Neural cell (in vitro differentiated cells): ENCODE measurements around the gene SVOP. TPM values are rescaled to one million over a fixed set of nuclear protein-coding genes. Genes with fewer than 3 reads are reported as not detected.

Experiments used
- H2AFZ ChIP-seq: fragments of 200-600, 300-800 bp; sonication (generic), shearing (Covaris generic); 2 replicates; pipeline ENCODE4 v1.6.0; 2014; ENCODE audit warnings: low read depth, mild to moderate bottlenecking, antibody characterized with exemption, low read length, moderate library complexity
- H3F3A ChIP-seq: fragments of 200-600 bp; shearing (Covaris generic); 2 replicates; pipeline ENCODE4 v1.6.1; 2016; ENCODE audit warnings: mild to moderate bottlenecking, moderate library complexity, mixed read lengths, antibody characterized with exemption, low read length; ENCODE audit not compliant: insufficient read depth, poor library complexity, severe bottlenecking
- H3K27ac ChIP-seq: fragments of 200-600, 300-800 bp; sonication (generic), shearing (Covaris generic); 2 replicates; pipeline ENCODE4 v1.5.1; 2014; ENCODE audit warnings: mild to moderate bottlenecking, low read length, moderate library complexity
- H3K27me3 ChIP-seq: fragments of 300-800, 200-600 bp; sonication (generic), shearing (Covaris generic); 2 replicates; pipeline ENCODE4 v1.6.0; 2014; ENCODE audit warnings: mild to moderate bottlenecking, low read depth, low read length, moderate library complexity; ENCODE audit not compliant: insufficient read depth
- H3K36me3 ChIP-seq: fragments of 300-800, 200-600 bp; sonication (generic), shearing (Covaris generic); 2 replicates; pipeline ENCODE4 v1.5.1; 2014; ENCODE audit warnings: mild to moderate bottlenecking, antibody characterized with exemption, low read length, moderate library complexity; ENCODE audit not compliant: insufficient read depth
- H3K4me2 ChIP-seq: fragments of 300-800, 200-600 bp; sonication (generic), shearing (Covaris generic); 2 replicates; pipeline ENCODE4 v1.6.0; 2014; ENCODE audit warnings: mild to moderate bottlenecking, low read length
- H3K4me3 ChIP-seq: fragments of 300-800, 200-600 bp; sonication (generic), shearing (Covaris generic); 2 replicates; pipeline ENCODE4 v1.5.1; 2014; ENCODE audit warnings: mild to moderate bottlenecking, low read length, moderate library complexity
- H3K79me2 ChIP-seq: fragments of 200-600 bp; shearing (Covaris generic); replicated peaks from 2 replicates; pipeline ENCODE4 v1.6.0; 2014; ENCODE audit warnings: mild to moderate bottlenecking, low read length, moderate library complexity; ENCODE audit not compliant: insufficient read depth
- H3K9ac ChIP-seq: fragments of 300-800, 200-600 bp; sonication (generic), shearing (Covaris generic); 2 replicates; pipeline ENCODE4 v1.6.1; 2016; ENCODE audit warnings: mild to moderate bottlenecking, low read length, mixed read lengths
- H3K9me2 ChIP-seq: fragments of 200-600 bp; shearing (Covaris generic); 2 replicates; pipeline ENCODE4 v1.6.1; 2016; ENCODE audit warnings: mild to moderate bottlenecking, low read length, mixed read lengths; ENCODE audit not compliant: insufficient read depth
- H3K9me3 ChIP-seq: fragments of 200-600, 300-800 bp; sonication (generic), shearing (Covaris generic); 2 replicates; pipeline ENCODE4 v1.6.1; 2016; ENCODE audit warnings: mild to moderate bottlenecking, mixed run types, low read length, moderate library complexity, mixed read lengths
- H4K20me1 ChIP-seq: fragments of 200-600 bp; shearing (Covaris generic); 2 replicates; pipeline ENCODE4 v1.6.1; 2016; ENCODE audit warnings: mild to moderate bottlenecking, mixed run types; ENCODE audit not compliant: insufficient read depth
- CTCF ChIP-seq: fragments of 450-650 bp; IDR thresholded peaks from 2 replicates; pipeline ENCODE4 v1.5.1; 2014; ENCODE audit warnings: antibody characterized with exemption, mild to moderate bottlenecking, moderate library complexity; ENCODE audit not compliant: poor library complexity, severe bottlenecking
- EP300 ChIP-seq: fragments of 450-650 bp; conservative IDR thresholded peaks from 2 replicates; pipeline ENCODE4 v1.6.1; 2014; ENCODE audit warnings: antibody characterized with exemption, mild to moderate bottlenecking, moderate library complexity; ENCODE audit not compliant: poor library complexity, severe bottlenecking
- EZH2 ChIP-seq: fragments of 200-600, 300-800 bp; shearing (Covaris generic), sonication (generic); IDR thresholded peaks from 2 replicates; pipeline ENCODE4 v1.6.1; 2014; ENCODE audit warnings: antibody characterized with exemption, low read length, borderline replicate concordance, mild to moderate bottlenecking; ENCODE audit not compliant: insufficient read depth, poor library complexity, severe bottlenecking
- MXI1 ChIP-seq: fragments of 450-650 bp; conservative IDR thresholded peaks from 2 replicates; pipeline ENCODE4 v1.6.1; 2014; ENCODE audit warnings: antibody characterized with exemption, mild to moderate bottlenecking; ENCODE audit not compliant: poor library complexity, severe bottlenecking
- POLR2AphosphoS5 ChIP-seq: IDR thresholded peaks from 2 replicates; pipeline ENCODE4 v1.6.1; 2012
- RAD21 ChIP-seq: fragments of 450-650 bp; conservative IDR thresholded peaks from 2 replicates; pipeline ENCODE4 v1.6.1; 2014; ENCODE audit warnings: antibody characterized with exemption, mild to moderate bottlenecking, moderate library complexity
- REST ChIP-seq: IDR thresholded peaks from 2 replicates; pipeline ENCODE4 v1.6.1; 2012; ENCODE audit warnings: borderline replicate concordance
- SMC3 ChIP-seq: fragments of 450-650 bp; conservative IDR thresholded peaks from 2 replicates; pipeline ENCODE4 v1.6.1; 2014; ENCODE audit warnings: antibody characterized with exemption, mild to moderate bottlenecking, moderate library complexity; ENCODE audit not compliant: poor library complexity
- TAF1 ChIP-seq: IDR thresholded peaks from 2 replicates; pipeline ENCODE4 v1.6.1; 2012; ENCODE audit warnings: low read depth
- polyA plus RNA-seq: library from polyadenylated mRNA; depleted of rRNA; stranded (reverse); fragments of >200 nt; gene quantifications from 2 replicates; pipeline ENCODE4 v1.2.3, GENCODE V29; 2014

The SVOP gene
- polyA plus RNA-seq, 1 donor from 2014 or later: 41.3 TPM

GRCh38 chr12:108947097-108947496 lies 73.8 kb downstream of the SVOP start:
- Histone ChIP-seq H3K79me2 (no peaks in the 10 kb centered on the region), H3K4me2 (no peak overlapping the region), H3K9ac (no peak overlapping the region), H3K4me3 (no peak overlapping the region), H3K36me3 (peaks cover 7% of the 10 kb centered on the region), H3K9me2 (no peaks in the 10 kb centered on the region), H4K20me1 (no peaks in the 10 kb centered on the region), H3K9me3 (peaks cover 12% of the 10 kb centered on the region), H3K27ac (no peak overlapping the region), H2AFZ (no peak overlapping the region), H3F3A (no peaks in the 10 kb centered on the region), H3K27me3 (no peaks in the 10 kb centered on the region)
- TF ChIP-seq REST: no peak
- TF ChIP-seq RAD21: no peak
- TF ChIP-seq POLR2AphosphoS5: no peak
- no peak for TF ChIP-seq MXI1
- no peak for TF ChIP-seq CTCF
- TF ChIP-seq TAF1: no peak
- TF ChIP-seq SMC3: no peak
- no peak for TF ChIP-seq EP300
- TF ChIP-seq EZH2: no peak

GRCh38 chr12:108940138-108940537 lies 80.7 kb downstream of the SVOP start:
- H3F3A ChIP-seq: no peaks in the 10 kb centered on the region
- no peak overlapping the region for H3K27ac ChIP-seq
- H3K36me3 ChIP-seq: peaks cover 11% of the 10 kb centered on the region
- H3K9ac ChIP-seq: no peak overlapping the region
- no peaks in the 10 kb centered on the region for H3K27me3 ChIP-seq
- no peaks in the 10 kb centered on the region for H3K9me3 ChIP-seq
- H3K9me2 ChIP-seq: no peaks in the 10 kb centered on the region
- TF ChIP-seq REST: no peak
- TF ChIP-seq EP300: no peak
- H4K20me1 ChIP-seq: no peaks in the 10 kb centered on the region
- H3K79me2 ChIP-seq: no peaks in the 10 kb centered on the region
- no peak overlapping the region for H3K4me3 ChIP-seq
- no peak overlapping the region for H3K4me2 ChIP-seq
- H2AFZ ChIP-seq: no peak overlapping the region
